BLaER1 treated with 17β-estradiol and CSF1 and Interleukin-3, amounts not matched to agents 10 nM and 100 nM (cell line): ENCODE data around the gene ENO4.

Source experiments
- H3K27ac ChIP-seq, 11 experiments: shearing (Covaris generic); formaldehyde crosslinking; 2 replicates each; pipeline ENCODE4 v1.8.1; 2022
- H3K27me3 ChIP-seq, 11 experiments: shearing (Covaris generic); formaldehyde crosslinking; 2 replicates each; pipeline ENCODE4 v1.8.1; 2022
- H3K36me3 ChIP-seq, 11 experiments: shearing (Covaris generic); formaldehyde crosslinking; 2 replicates each; pipeline ENCODE4 v1.8.1; 2022
- H3K4me1 ChIP-seq, 10 experiments: shearing (Covaris generic); formaldehyde crosslinking; 2 replicates each; pipeline ENCODE4 v1.8.1; 2022
- H3K4me2 ChIP-seq, 11 experiments: shearing (Covaris generic); formaldehyde crosslinking; 2 replicates each; pipeline ENCODE4 v1.8.1; 2022
- H3K4me3 ChIP-seq, 10 experiments: shearing (Covaris generic); formaldehyde crosslinking; 2 replicates each; pipeline ENCODE4 v1.8.1; 2022
- H3K9ac ChIP-seq, 11 experiments: shearing (Covaris generic); formaldehyde crosslinking; 2 replicates each; pipeline ENCODE4 v1.8.1; 2022
- H3K9me3 ChIP-seq, 11 experiments: shearing (Covaris generic); formaldehyde crosslinking; replicated peaks in 1 of 11; 2 replicates each; pipeline ENCODE4 v1.8.1; 2022
- H4K20me1 ChIP-seq, 11 experiments: shearing (Covaris generic); formaldehyde crosslinking; 2 replicates each; pipeline ENCODE4 v1.8.1; 2022
- Cebpa-rat ChIP-seq, 11 experiments: shearing (Covaris generic); IDR thresholded peaks; 2 replicates each; pipeline ENCODE4 v1.8.1; 2022

ENO4 gene

DNA sequence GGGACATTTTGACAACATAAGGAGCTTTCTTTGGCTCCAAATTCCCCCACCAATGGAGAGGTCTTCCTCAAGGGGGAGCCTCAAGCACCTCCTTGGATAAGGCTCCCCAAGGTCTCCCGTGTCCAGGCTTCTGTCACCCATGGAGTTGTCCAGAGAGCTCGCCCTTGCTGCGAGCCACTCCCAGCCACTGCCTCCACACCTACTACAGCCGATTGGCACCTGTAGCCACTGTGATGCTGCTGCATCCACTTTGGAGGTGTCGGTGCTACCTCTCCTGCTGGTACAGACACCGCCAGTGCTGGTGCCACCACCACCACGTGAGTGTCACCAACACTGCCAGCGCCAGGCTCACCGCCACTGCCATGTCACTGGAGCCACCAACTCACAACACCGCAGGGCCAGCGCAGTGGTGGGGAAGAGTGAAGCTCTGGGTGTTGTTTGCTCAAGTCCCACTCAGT is 22.1 kb upstream of the ENO4 start:
- Histone ChIP-seq H3K36me3 (no peaks in the 10 kb centered on the region), H3K9me3 (0 out of 22 replicates have a peak, but pooled peaks cover 0 to 5% (median 0%) of the 10 kb centered on the region in 11 experiments), H3K4me2 (no peak overlapping the region), H3K4me3 (no peak overlapping the region), H3K4me1 (no peaks in the 10 kb centered on the region), H3K27ac (no peak overlapping the region), H4K20me1 (no peaks in the 10 kb centered on the region), H3K27me3 (no peaks in the 10 kb centered on the region), H3K9ac (no peak overlapping the region)
- no peak for TF ChIP-seq Cebpa-rat (IDR thresholded peaks at IDR 0.05)

DNA sequence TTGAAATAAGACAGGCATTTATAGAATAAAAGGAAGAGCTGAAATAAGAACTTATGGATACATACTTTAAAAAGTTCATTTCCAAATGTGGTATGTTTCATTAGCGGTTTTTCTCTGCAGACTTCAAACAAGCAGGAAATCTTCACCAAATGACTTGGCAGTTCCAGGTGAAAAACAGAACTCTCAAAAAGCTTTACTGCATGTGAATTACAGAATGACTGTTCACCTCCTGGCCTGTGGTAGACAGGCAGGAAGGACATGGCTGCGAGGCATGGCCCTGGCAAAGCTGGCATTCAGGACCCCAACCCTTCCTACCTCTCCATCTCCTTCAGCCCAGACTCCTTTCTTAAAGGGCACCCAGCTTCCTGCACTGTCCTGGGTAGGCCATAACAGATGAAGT is 21.2 kb upstream of the ENO4 start:
- Histone ChIP-seq H3K4me1 (no peaks in the 10 kb centered on the region), H4K20me1 (no peaks in the 10 kb centered on the region), H3K36me3 (no peaks in the 10 kb centered on the region), H3K9me3 (0 out of 22 replicates have a peak, but pooled peaks cover 0 to 5% (median 0%) of the 10 kb centered on the region in 11 experiments), H3K4me2 (no peak overlapping the region), H3K4me3 (no peak overlapping the region), H3K9ac (no peak overlapping the region), H3K27ac (no peak overlapping the region), H3K27me3 (no peaks in the 10 kb centered on the region)
- TF ChIP-seq Cebpa-rat (IDR thresholded peaks at IDR 0.05), result no peak

DNA sequence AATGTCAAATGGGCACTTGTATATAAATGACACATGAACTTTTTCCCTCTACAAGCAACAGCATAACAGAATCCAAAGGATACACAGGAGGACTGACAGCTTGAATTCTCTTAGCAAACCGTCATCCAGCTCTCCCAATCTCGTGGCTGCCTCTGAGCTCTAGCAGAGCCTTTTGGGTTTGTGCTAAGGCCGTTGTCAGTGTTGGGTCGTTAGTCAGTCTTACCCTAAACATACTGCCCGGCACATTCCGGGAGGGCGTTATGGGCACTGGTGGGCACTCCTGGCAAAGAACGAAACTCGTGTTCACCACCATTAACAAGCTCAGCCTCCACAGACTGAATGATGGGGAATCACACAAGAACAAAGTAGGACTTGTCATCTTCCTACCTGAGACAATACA is 19.6 kb upstream of the ENO4 start:
- no peaks in the 10 kb centered on the region for H3K27me3 ChIP-seq
- no peak overlapping the region for H3K4me3 ChIP-seq
- no peak for TF ChIP-seq Cebpa-rat (IDR thresholded peaks at IDR 0.05)
- H3K4me1 ChIP-seq, result no peaks in the 10 kb centered on the region
- no peak overlapping the region for H3K4me2 ChIP-seq
- no peak overlapping the region for H3K9ac ChIP-seq
- H3K9me3 ChIP-seq, result 0 out of 22 replicates have a peak, but pooled peaks cover 0 to 5% (median 0%) of the 10 kb centered on the region in 11 experiments
- no peak overlapping the region for H3K27ac ChIP-seq
- no peaks in the 10 kb centered on the region for H3K36me3 ChIP-seq
- H4K20me1 ChIP-seq, result no peaks in the 10 kb centered on the region

DNA sequence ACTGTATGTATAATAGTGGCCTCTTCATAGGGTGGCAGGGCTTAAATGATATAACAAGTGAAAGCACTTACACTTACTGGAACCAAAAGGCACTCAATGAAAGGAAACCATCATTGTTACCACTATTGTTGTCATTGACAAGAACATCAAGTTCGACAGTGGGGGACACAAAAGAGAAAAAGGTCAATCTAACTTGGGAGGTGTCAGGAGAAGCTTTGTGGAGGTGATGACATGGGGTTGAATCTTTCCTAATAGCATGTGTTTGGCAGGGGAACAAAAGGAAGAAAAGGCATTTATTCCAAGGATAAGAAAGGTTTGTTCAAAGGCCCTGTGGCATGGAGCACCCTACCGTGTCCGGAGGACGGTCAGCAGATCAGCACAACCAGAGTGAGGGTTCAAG is 18.2 kb upstream of the ENO4 start:
- Histone ChIP-seq H3K27ac (no peak overlapping the region), H3K4me1 (no peaks in the 10 kb centered on the region), H3K4me3 (no peak overlapping the region), H3K9me3 (0 out of 22 replicates have a peak, but pooled peaks cover 0 to 5% (median 0%) of the 10 kb centered on the region in 11 experiments), H3K9ac (no peak overlapping the region), H3K36me3 (no peaks in the 10 kb centered on the region), H3K27me3 (no peaks in the 10 kb centered on the region), H3K4me2 (no peak overlapping the region), H4K20me1 (no peaks in the 10 kb centered on the region)
- TF ChIP-seq Cebpa-rat (IDR thresholded peaks at IDR 0.05), result no peak

DNA sequence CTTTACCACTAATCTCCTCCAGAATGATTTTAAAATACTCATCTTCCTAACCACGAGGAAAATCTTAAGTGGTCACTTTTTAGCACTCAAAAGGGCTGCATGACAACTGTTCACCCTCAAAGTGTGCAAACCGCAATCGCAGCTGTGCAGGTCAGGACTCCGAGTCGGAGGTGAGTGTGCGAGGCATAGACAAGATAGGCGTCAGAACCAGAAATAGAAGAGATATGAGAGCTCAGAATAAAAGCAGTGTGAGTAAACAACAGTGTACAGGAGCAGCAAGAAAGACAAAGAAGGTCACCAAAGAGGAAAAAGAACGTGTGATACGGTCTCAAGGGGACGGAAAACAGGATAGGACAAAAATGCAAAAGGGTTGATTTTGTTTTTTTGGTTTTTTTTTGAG is 17.5 kb upstream of the ENO4 start:
- Histone ChIP-seq H4K20me1 (no peaks in the 10 kb centered on the region), H3K27me3 (no peaks in the 10 kb centered on the region), H3K9me3 (0 out of 22 replicates have a peak, but pooled peaks cover 0 to 5% (median 0%) of the 10 kb centered on the region in 11 experiments), H3K36me3 (no peaks in the 10 kb centered on the region), H3K4me2 (no peak overlapping the region), H3K4me3 (no peak overlapping the region), H3K4me1 (no peaks in the 10 kb centered on the region), H3K27ac (no peak overlapping the region), H3K9ac (no peak overlapping the region)
- no peak for TF ChIP-seq Cebpa-rat (IDR thresholded peaks at IDR 0.05)

DNA sequence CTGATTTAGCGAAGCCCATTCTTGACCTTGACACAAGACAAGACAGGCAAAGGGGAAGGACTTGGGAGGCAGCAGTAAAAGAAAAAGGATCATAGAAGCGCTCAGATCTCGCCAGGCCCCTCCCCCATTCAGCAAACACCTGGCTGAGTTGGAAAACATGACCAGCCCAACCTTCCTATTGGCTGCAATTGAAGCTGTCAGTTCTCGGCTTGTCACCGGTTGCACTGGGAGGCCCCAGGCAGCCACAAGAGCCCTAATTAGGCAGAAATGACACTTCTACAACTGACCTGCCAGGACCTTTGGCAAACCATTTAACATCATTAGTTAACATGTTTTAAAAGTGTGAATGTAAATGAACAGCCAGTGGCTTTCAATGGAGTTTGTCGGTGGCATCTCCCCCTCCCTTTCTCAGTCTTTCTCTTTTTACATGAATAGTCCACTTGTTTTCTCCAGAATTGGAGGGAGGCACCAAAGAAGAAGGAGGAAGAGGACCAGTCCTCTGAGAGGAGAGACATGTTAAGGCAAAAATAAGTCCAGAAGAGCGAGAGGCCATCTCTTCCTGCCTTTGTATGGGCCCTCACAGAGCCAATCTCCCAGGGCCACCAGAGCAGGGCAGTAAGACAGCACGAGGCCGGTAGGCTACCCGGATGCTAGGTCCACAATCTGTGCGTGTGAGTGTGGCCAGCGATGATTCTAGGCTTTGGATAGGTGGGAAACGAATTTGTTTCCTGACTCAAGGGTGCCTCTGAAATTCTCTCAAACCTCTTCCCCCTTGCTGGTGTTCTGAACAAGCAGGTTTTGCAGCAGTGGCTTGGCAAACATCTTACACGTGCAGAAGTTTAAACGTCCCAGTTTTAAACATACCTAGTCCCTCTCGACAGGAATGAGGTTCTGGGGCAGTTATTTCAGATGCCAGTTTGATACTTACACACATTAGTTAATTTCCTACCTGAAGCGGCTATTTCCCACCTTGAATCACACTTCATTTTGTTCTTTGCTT is 15.0 kb upstream of the ENO4 start:
- 0 out of 22 replicates have a peak, but pooled peaks cover 0 to 2% (median 0%) of the 10 kb centered on the region in 11 experiments for H3K9me3 ChIP-seq
- no peaks in the 10 kb centered on the region for H3K27me3 ChIP-seq
- no peak overlapping the region for H3K9ac ChIP-seq
- H3K4me1 ChIP-seq, result peaks cover 0 to 7% (median 2%) of the 10 kb centered on the region in 10 experiments; a peak in 5 of 20 replicates
- no peak overlapping the region for H3K4me3 ChIP-seq
- no peak for TF ChIP-seq Cebpa-rat (IDR thresholded peaks at IDR 0.05)
- H3K27ac ChIP-seq, result no peak overlapping the region
- H3K36me3 ChIP-seq, result no peaks in the 10 kb centered on the region
- no peak overlapping the region for H3K4me2 ChIP-seq
- no peaks in the 10 kb centered on the region for H4K20me1 ChIP-seq

DNA sequence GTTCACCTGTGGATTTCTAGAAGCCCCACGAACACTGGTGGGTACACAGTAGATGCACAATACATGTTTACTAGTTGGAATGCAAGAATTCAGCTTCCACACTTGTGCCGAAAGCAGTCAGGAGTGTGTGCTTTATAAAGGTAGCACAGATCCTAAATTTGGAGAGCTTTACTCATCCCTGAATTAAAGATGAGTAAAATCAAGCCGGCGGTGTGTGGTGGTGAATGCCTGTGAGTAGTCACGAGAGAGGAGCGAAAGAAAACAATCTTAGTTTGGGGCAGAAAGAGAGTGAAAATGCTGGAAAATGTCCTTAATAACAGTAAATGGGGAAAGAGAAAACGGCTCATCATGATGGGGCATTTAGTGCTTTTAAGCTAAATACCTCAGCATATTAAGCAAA is 13.6 kb upstream of the ENO4 start:
- no peak overlapping the region for H3K4me2 ChIP-seq
- H3K4me3 ChIP-seq, result no peak overlapping the region
- no peaks in the 10 kb centered on the region for H3K27me3 ChIP-seq
- no peaks in the 10 kb centered on the region for H4K20me1 ChIP-seq
- no peak overlapping the region for H3K9ac ChIP-seq
- no peaks in the 10 kb centered on the region for H3K9me3 ChIP-seq
- H3K36me3 ChIP-seq, result no peaks in the 10 kb centered on the region
- H3K4me1 ChIP-seq, result peaks cover 0 to 7% (median 2%) of the 10 kb centered on the region in 10 experiments; a peak in 5 of 20 replicates
- TF ChIP-seq Cebpa-rat (IDR thresholded peaks at IDR 0.05), result no peak
- no peak overlapping the region for H3K27ac ChIP-seq

DNA sequence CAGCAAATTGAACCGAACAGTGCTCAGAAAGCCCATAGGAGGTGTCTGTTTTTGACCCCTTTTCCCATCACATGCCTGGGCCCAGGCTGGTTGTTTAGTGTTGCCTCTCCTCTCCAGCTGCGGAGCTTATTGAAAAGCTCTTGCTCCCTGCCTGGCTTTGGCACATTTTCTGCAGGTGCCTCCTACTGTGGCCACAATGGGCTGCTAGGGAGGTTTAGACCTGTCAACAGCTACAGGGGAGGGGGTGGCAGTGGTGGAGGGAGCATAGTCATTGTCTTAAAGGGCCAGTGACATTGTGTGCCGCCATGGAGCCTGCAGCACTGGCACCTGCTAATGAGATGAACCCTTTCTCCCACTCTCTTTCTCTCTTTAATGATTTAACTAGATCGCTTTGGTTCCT is 13.2 kb upstream of the ENO4 start:
- H3K9me3 ChIP-seq, result no peaks in the 10 kb centered on the region
- no peak overlapping the region for H3K4me2 ChIP-seq
- H3K27me3 ChIP-seq, result no peaks in the 10 kb centered on the region
- peaks cover 0 to 7% (median 2%) of the 10 kb centered on the region in 10 experiments; a peak in 5 of 20 replicates for H3K4me1 ChIP-seq
- H3K36me3 ChIP-seq, result no peaks in the 10 kb centered on the region
- H4K20me1 ChIP-seq, result no peaks in the 10 kb centered on the region
- H3K9ac ChIP-seq, result no peak overlapping the region
- no peak for TF ChIP-seq Cebpa-rat (IDR thresholded peaks at IDR 0.05)
- H3K27ac ChIP-seq, result no peak overlapping the region
- no peak overlapping the region for H3K4me3 ChIP-seq

DNA sequence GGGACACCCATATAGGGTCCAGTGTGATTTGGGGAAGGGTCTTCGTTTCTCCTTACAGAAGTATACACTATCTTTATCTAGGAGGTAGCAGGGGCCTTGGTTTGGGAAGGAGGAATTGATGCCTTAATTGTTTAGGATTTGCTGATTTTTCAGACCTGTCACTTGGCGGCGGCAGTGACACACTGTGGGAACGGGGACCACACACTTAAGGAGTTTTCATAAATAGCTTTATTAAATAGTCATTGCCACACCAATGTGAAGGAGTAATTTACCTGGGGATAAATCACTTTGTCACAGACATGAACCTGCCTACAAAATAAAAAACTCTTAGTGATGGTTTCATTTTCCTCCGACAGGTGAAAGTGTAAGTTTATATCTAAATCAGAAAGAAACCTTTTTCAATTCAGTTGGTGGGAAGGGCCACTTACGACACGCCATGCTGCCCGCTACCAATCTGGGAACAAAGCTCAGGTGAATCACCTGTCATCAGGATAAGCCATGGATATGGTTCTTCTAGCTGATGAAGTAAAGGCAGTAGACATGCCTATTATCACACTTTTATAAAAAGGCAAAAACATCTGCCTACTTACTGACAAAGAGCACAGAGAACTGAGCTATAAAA is 12.3 kb upstream of the ENO4 start:
- H3K4me3 ChIP-seq, result no peak overlapping the region
- no peaks in the 10 kb centered on the region for H4K20me1 ChIP-seq
- TF ChIP-seq Cebpa-rat (IDR thresholded peaks at IDR 0.05), result no peak
- H3K4me2 ChIP-seq, result no peak overlapping the region
- no peaks in the 10 kb centered on the region for H3K27me3 ChIP-seq
- no peak overlapping the region for H3K9ac ChIP-seq
- peaks cover 0 to 7% (median 2%) of the 10 kb centered on the region in 10 experiments; a peak in 5 of 20 replicates for H3K4me1 ChIP-seq
- H3K9me3 ChIP-seq, result no peaks in the 10 kb centered on the region
- H3K27ac ChIP-seq, result no peak overlapping the region
- no peaks in the 10 kb centered on the region for H3K36me3 ChIP-seq
